Upper lobe of right lung (tissue), 1 donor: ENCODE results near the gene FAM83G. TPM values are rescaled to one million over a fixed set of nuclear protein-coding genes. Genes with fewer than 3 reads are reported as not detected.
"Not testable (repeated sequence)": the region's sequence is repeated elsewhere in the genome, so short reads cannot be mapped to it uniquely, and the experiment has no call there.

ENCODE experiments used
- ATAC-seq: fragments of 200-7000 bp; cut with Tn5 transposase; one replicate; pipeline ENCODE4 v1.9.1; 2020; ENCODE audit warnings: mild to moderate bottlenecking, moderate library complexity
- DNase-seq: peaks from one replicate; pipeline ENCODE4 v3.0.0-alpha.2; 2020
- H3K27ac ChIP-seq: fragments of 200-600 bp; one replicate; pipeline ENCODE4 v1.8.0; 2022
- H3K27me3 ChIP-seq: fragments of 200-600 bp; one replicate; pipeline ENCODE4 v1.8.0; 2022; ENCODE audit warnings: mild to moderate bottlenecking
- H3K36me3 ChIP-seq: fragments of 200-600 bp; one replicate; pipeline ENCODE4 v1.8.0; 2022
- H3K4me1 ChIP-seq: fragments of 200-600 bp; one replicate; pipeline ENCODE4 v1.8.0; 2022
- H3K4me3 ChIP-seq: fragments of 200-600 bp; one replicate; pipeline ENCODE4 v1.8.0; 2022; ENCODE audit warnings: mild to moderate bottlenecking
- H3K9me3 ChIP-seq: fragments of 200-600 bp; one replicate; pipeline ENCODE4 v1.8.0; 2022
- intact Hi-C: fragments of 100-400 bp; cut with DNase I; formaldehyde crosslinking; loops from one replicate; pipeline ENCODE4 v1.11.0; 2022
- long read RNA-seq: library from polyadenylated mRNA; unstranded; transcript quantifications from one replicate; pipeline ENCODE4 v2.0.0, GENCODE V29; 2021
- total RNA-seq: library from RNA; stranded (reverse); fragmentation: NEBNext Ultra II Directional; extraction: Animal tissue kit (Norgen Biotek cat#: 25700); gene quantifications from one replicate; pipeline ENCODE4 v1.2.1, GENCODE V29; 2021
- TF ChIP-seq, protein P1 (sequence below): fragments of 200-600 bp; IDR thresholded peaks from one replicate; pipeline ENCODE4 v1.8.0; 2022; ENCODE audit warnings: antibody characterized with exemption
- donor health status: DM: no; HTN: yes; CAD: no; lungs with severe emphysema.

FAM83G gene, protein sequence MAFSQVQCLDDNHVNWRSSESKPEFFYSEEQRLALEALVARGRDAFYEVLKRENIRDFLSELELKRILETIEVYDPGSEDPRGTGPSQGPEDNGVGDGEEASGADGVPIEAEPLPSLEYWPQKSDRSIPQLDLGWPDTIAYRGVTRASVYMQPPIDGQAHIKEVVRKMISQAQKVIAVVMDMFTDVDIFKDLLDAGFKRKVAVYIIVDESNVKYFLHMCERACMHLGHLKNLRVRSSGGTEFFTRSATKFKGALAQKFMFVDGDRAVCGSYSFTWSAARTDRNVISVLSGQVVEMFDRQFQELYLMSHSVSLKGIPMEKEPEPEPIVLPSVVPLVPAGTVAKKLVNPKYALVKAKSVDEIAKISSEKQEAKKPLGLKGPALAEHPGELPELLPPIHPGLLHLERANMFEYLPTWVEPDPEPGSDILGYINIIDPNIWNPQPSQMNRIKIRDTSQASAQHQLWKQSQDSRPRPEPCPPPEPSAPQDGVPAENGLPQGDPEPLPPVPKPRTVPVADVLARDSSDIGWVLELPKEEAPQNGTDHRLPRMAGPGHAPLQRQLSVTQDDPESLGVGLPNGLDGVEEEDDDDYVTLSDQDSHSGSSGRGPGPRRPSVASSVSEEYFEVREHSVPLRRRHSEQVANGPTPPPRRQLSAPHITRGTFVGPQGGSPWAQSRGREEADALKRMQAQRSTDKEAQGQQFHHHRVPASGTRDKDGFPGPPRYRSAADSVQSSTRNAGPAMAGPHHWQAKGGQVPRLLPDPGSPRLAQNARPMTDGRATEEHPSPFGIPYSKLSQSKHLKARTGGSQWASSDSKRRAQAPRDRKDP
- 8.3 TPM for total RNA-seq
- long read RNA-seq, full-length matches to known transcripts, result 3 of 23 reads
- long read RNA-seq, partial matches to known transcripts, result 18 of 23 reads
- long read RNA-seq, other reads (novel, unspliced or antisense), result 2 of 23 reads

DNA sequence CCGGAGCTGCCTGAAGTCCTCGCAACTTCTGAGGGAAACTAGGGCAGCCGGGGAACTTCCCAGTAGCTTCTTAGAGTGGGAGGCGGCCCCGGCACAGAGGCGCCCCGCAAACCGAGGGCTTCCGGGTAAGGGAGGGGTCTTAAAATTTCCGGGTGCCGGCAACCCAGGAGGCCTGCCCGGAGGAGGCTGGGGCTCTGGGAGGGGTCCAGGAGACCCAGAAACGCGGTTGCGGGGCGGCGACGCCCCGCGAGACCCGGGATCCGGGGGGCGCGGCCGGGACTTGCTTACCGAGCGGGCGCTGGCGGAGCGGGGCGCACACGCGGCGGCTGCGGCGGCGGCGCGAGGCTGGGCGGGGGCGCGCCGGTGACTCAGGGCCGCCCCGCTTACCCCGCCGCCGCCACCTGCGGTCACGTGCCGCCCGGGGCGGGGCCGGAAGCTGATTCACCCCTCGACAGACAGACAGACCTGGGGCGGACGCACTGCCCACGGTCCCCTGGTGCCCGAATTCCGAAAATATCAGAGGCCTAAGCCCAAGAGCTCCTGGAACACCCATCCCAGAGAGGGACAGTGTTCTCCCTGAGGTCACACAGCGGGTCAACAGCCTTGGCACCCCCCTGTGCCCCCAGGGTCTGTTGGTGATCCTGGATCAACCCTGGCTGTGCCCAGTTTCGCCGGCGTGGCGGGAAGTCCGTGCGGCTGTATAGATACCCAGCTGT lies at the start of gene FAM83G:
Gene FAM83G, minus strand, starts transcription at position 344 of the 716 bp plus-strand sequence. CDS start 723 bp downstream, outside the sequence.
- TF ChIP-seq, protein P1, sequence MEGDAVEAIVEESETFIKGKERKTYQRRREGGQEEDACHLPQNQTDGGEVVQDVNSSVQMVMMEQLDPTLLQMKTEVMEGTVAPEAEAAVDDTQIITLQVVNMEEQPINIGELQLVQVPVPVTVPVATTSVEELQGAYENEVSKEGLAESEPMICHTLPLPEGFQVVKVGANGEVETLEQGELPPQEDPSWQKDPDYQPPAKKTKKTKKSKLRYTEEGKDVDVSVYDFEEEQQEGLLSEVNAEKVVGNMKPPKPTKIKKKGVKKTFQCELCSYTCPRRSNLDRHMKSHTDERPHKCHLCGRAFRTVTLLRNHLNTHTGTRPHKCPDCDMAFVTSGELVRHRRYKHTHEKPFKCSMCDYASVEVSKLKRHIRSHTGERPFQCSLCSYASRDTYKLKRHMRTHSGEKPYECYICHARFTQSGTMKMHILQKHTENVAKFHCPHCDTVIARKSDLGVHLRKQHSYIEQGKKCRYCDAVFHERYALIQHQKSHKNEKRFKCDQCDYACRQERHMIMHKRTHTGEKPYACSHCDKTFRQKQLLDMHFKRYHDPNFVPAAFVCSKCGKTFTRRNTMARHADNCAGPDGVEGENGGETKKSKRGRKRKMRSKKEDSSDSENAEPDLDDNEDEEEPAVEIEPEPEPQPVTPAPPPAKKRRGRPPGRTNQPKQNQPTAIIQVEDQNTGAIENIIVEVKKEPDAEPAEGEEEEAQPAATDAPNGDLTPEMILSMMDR, result no peak
- DNase-seq, result peak; percentile 92
- Histone ChIP-seq H3K27me3 (no peaks in the 10 kb centered on the region), H3K27ac (peak within 1 kb of the TSS; percentile 73), H3K9me3 (no peaks in the 10 kb centered on the region), H3K4me1 (peaks cover 5% of the 10 kb centered on the region), H3K36me3 (no peaks in the 10 kb centered on the region), H3K4me3 (peak within 1 kb of the TSS; percentile 66)
- ATAC-seq, result peak; percentile 91
- intact Hi-C loops, result no loop called here

DNA sequence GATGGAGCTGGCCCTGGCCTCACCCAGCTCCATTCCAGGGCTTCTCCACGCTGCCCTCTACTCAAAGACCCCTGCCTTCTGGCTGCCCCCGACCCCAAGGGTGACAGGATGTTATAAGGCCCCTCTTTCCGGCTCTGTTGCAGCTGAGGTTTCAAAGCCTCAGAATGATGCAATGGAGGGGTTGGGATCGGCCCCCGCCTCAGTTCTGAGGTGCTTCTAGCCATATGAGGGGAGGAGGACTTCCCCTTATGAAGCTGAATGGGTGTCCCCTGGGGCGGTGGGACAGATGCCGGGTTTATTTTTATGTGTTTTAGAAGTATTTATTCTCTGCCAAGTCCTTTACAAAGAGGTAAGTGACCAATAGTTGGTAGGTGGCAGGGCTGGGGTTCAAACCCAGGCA lies 44.3 kb upstream of the FAM83G start:
- H3K4me3 ChIP-seq, H3K9me3 ChIP-seq, H3K4me1 ChIP-seq, H3K27ac ChIP-seq, H3K27me3 ChIP-seq, intact Hi-C loops, DNase-seq, ATAC-seq, H3K36me3 ChIP-seq: not testable (repeated sequence)

DNA sequence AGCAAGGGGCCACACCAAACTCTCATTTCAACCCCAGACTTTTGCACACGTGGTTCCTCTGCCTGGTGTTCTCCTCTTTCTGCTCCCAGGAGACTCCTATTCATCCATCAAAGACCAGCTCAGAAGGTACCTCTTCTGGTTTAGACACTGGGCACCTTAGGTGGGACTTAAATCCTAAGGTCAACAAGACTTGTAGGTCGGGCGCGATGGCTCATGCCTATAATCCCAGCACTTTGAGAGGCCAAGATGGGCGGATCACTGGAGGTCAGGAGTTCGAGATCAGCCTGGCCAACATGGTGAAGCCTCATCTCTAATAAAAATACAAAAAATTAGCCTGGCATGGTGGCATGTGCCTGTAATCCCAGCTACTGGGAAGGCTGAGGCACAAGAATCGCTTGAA lies 42.9 kb upstream of the FAM83G start:
- intact Hi-C loops, result not testable (repeated sequence)

DNA sequence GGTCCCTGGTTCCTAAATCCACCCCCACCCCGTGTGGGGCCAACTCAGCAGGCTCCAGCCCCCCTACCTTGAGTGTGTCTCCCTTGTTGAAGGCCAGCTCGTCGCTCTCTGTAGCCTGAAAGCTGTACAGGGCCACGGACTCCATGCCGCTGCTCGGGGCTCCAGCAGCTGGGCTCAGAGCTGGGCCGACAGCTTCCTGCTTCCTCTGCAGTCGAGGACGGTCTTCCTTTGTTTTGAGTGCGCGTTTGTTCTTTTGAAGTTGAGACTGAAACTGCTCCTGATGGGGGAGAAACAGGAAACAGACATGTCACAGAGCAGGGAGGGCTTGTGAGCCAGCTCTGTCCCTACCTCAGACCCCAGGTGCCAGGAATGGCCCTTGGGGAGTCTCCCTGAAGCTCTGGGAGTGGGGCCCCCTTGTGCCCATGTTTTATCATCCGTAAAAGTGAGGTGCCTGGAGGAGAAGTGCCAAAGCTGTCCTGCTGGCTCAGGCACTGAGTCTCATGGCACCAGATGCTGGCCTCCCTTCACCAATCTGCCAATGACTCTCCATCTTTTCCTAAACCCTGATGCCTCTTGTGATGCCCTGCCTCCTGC lies 42.3 kb upstream of the FAM83G start, which contains the start of gene GRAP:
Gene GRAP, minus strand, starts transcription at position 176 of the 594 bp plus-strand sequence. Its CDS starts 31 bp downstream, at position 145.
- H3K4me1 ChIP-seq, H3K4me3 ChIP-seq, intact Hi-C loops, H3K9me3 ChIP-seq, DNase-seq, H3K36me3 ChIP-seq, H3K27ac ChIP-seq, H3K27me3 ChIP-seq: not testable (repeated sequence)
- ATAC-seq, result peak; percentile 49

More for the DNA sequence above, 42.9 kb upstream of the FAM83G start:
- not testable (repeated sequence) for H3K4me3 ChIP-seq, DNase-seq, H3K9me3 ChIP-seq, H3K27ac ChIP-seq, ATAC-seq, H3K36me3 ChIP-seq, H3K4me1 ChIP-seq, H3K27me3 ChIP-seq

DNA sequence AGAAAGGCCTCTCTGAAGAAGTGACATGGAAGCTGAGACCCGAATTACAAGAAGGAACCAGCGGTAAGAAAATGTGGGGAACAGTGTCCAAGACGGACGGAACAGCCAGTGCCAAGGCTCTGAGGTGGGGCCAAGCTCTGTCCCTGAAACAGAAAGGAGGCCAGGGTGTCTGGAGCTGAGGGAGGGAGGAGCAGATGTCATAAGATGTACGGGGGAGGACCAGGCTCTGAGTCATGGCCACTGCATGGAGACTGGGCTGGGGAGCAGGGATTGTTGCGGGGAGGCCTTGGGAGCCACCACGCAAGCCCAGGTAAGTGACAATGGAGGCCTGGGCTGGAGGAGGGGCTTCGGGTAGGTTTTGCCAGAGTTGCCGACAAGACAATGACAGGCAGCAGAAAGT lies 40.1 kb upstream of the FAM83G start:
- H3K9me3 ChIP-seq, H3K27me3 ChIP-seq, DNase-seq, intact Hi-C loops, H3K4me3 ChIP-seq, H3K36me3 ChIP-seq, H3K4me1 ChIP-seq, H3K27ac ChIP-seq: not testable (repeated sequence)
- peak; percentile 13 for ATAC-seq

DNA sequence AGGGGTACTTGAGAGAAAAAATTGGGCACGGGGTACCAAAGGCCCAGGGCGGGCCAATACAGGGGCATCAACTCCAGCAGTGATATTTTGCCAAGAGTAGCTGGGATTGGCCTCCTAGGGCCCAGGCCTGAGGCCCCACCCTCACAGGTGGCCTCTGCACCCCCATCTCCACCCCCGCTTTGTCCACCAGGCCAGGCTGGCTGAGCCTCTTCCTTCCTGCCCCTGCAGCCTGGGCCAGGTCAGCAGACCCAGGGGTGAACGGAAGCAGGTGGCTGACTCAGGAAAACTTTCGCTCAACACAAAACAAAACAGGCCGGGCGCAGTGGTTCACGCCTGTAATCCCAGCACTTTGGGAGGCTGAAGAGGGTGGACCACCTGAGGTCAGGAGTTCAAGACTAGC lies 38.5 kb upstream of the FAM83G start:
- H3K27ac ChIP-seq, intact Hi-C loops, H3K4me3 ChIP-seq, H3K9me3 ChIP-seq, H3K27me3 ChIP-seq, H3K4me1 ChIP-seq, H3K36me3 ChIP-seq, ATAC-seq, DNase-seq: not testable (repeated sequence)

DNA sequence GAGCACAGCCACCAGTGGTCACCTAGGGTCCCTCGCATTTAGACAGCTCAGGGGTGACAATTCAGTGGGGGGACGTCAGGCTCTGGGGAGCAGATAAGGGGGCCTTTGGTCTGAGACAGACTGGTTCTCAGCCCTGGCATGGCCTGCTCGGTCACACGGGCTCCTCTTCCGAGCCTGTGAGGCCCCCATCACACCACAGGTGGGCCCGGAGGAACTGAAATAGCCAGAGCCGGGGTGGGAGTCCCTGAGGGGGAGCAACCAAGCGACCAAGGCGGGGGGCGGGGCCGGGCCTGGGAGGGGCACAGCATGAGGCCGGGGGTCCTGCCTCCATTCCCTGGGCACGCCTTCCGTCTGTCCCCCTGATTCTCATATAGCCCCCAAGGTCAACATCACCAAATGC lies 37.8 kb upstream of the FAM83G start:
- H3K4me1 ChIP-seq, ATAC-seq, H3K27ac ChIP-seq, H3K27me3 ChIP-seq, H3K9me3 ChIP-seq, DNase-seq, H3K4me3 ChIP-seq, intact Hi-C loops, H3K36me3 ChIP-seq: not testable (repeated sequence)

DNA sequence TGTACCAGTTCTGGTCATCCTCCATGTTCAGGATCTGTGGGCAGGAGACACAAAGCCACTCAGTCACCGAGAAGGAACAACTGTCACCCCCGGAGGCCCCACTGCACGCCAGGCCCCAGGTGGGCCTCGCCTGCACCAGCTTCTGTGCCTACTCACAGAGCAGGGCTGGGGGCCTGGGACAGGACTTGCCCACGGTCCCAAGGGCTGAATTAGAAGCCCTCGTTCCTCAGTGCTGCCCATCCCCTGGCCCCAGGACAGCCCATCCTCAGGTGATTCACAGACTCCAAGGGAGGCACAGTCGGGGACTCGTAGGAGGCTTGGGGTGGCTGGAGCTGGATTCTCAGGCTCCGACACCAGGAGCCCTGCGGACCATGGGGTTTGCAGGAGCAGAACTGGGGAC lies 37.3 kb upstream of the FAM83G start:
- H3K27me3 ChIP-seq, ATAC-seq, H3K4me3 ChIP-seq, H3K27ac ChIP-seq, H3K9me3 ChIP-seq, H3K4me1 ChIP-seq, H3K36me3 ChIP-seq, intact Hi-C loops: not testable (repeated sequence)
- peak; percentile 31 for DNase-seq

DNA sequence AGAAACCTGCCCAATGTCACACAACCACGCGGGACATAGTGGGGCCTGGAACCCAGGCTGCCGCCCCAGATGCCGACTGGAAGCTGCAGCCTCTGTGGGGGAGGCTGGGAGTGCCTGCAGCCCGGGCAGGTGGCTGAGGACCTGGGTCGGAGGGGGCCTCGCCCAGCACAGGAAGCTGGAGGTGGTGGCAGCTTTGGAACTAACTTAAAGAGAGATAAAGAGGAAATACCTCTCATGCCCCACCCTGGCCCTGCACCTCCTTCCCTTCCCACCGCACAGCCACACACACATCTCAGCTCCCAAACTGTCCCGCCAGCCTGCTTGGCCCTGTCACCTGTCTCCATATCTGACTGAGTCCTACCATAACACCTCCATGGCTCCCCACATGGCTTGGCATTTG lies 35.8 kb upstream of the FAM83G start:
- ATAC-seq, H3K4me3 ChIP-seq, H3K27ac ChIP-seq, H3K27me3 ChIP-seq, H3K9me3 ChIP-seq, DNase-seq, intact Hi-C loops, H3K4me1 ChIP-seq, H3K36me3 ChIP-seq: not testable (repeated sequence)

DNA sequence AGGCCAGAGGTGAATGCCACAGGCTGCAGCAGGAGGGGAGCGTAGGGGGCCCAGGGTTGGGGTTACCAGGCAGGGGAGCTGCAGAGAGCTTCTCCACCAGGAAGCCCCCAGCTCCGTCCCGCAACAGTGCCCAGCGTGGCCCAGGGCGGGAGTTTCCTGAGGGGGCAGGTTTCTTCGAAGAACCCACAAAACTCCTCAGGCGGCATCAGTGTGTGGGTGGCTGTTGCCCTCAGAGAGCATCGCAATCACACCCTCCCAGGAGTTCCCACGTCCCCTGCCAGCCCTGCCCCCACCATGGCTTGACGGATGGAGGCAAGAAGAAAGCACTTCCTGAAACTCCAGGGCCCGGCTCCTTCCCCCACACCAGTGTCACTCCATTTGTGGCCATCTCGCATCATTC lies 34.2 kb upstream of the FAM83G start:
- H3K36me3 ChIP-seq, intact Hi-C loops, H3K27me3 ChIP-seq, H3K4me3 ChIP-seq, H3K9me3 ChIP-seq, DNase-seq, H3K27ac ChIP-seq, H3K4me1 ChIP-seq: not testable (repeated sequence)
- peak; percentile 22 for ATAC-seq

DNA sequence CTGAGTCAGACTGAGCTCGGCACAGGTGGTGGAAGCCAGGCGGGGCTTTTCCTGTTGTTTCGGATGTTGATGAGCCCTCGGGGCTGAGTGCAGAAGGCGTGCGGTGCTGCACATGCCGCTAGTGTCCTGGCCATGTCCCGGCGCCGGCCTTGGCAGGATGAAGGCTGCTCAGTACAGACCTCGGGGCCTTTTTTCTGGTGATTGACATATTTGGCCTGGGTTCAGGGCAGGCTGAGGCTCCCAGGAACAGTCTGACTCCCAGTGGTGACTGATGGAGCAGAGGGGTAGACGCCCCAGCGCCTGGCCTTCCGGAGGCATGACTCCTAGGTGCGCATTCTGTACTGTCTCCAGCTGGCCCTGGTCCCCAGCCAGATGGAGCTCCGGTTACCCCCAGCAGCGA lies 33.4 kb upstream of the FAM83G start:
- intact Hi-C loops, H3K27me3 ChIP-seq, H3K27ac ChIP-seq, H3K9me3 ChIP-seq, DNase-seq, H3K36me3 ChIP-seq, H3K4me1 ChIP-seq, H3K4me3 ChIP-seq: not testable (repeated sequence)
- peak; percentile 55 for ATAC-seq

DNA sequence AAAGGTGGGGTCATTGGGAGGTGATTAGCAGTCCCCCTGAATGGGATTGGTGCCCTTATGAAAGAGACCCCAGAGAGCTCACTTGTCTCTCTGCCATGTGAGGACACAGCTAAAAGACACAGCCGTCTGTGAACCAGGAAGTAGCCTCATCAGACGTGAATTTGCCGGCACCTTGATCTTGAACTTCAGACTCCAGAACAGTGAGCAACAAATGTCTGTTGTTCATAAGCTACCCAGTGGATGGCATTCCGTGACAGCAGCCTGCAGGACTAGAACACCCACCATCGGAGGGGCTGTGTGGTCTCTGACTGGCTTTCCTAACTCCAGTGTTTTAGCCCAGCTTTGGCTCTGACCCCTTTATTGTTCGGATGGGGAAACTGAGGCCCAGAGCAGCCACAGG lies 33.0 kb upstream of the FAM83G start:
- ATAC-seq, H3K27ac ChIP-seq, DNase-seq, H3K4me1 ChIP-seq, H3K36me3 ChIP-seq, H3K27me3 ChIP-seq, intact Hi-C loops, H3K9me3 ChIP-seq, H3K4me3 ChIP-seq: not testable (repeated sequence)
